ENCODE measurements around the gene BLOC1S5. TPM values are rescaled to one million over a fixed set of nuclear protein-coding genes. Genes with fewer than 3 reads are reported as not detected.

Gene BLOC1S5, protein sequence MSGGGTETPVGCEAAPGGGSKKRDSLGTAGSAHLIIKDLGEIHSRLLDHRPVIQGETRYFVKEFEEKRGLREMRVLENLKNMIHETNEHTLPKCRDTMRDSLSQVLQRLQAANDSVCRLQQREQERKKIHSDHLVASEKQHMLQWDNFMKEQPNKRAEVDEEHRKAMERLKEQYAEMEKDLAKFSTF
- total RNA-seq (2022; extraction: Qiagen RNA extraction) = 5.6 to 8.1 TPM (median 7.5 TPM) in 5 replicates

DNA sequence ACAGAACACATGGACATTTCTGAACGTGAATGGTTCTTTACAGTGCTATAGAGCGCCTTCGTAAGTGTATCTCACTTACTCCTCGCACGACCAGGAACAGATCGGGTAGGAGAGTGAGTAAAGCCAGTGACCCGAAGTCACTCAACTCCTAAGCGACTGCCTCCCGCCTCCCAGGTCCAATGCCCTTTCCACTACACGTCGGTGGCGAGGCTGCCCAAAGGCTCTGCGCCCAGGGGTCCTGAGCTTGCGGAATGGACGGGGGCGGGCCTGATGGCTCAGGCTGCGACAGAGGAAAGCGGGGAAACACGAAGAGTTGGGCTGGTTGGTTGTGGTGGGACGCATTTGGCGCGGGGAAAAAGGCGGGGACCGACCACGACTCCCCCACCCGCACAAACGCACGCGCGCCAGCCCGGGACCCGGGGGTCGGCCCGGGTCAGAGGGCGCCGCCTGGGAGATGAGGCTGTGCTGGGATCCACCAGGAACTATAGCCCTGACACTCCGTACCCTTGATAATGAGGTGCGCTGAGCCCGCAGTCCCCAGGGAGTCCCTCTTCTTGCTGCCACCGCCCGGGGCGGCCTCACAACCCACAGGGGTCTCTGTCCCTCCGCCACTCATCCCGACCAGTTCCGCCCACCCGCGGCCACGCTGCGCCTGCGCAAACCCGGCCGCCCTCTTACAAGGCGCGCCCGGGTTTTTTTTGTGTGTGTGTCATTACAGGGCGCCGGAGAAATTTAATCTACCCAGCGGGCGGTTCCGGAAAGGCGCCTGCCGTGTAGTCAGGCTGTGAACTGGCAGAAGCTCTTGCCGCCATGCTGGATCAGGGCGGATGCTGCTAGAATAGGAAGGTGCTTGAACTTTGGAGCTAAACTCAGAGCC, at the start of gene BLOC1S5:
BLOC1S5 (minus strand) TSS at position 629 of the 877 bp plus-strand sequence; CDS start at position 616, 13 bp downstream.

DNA sequence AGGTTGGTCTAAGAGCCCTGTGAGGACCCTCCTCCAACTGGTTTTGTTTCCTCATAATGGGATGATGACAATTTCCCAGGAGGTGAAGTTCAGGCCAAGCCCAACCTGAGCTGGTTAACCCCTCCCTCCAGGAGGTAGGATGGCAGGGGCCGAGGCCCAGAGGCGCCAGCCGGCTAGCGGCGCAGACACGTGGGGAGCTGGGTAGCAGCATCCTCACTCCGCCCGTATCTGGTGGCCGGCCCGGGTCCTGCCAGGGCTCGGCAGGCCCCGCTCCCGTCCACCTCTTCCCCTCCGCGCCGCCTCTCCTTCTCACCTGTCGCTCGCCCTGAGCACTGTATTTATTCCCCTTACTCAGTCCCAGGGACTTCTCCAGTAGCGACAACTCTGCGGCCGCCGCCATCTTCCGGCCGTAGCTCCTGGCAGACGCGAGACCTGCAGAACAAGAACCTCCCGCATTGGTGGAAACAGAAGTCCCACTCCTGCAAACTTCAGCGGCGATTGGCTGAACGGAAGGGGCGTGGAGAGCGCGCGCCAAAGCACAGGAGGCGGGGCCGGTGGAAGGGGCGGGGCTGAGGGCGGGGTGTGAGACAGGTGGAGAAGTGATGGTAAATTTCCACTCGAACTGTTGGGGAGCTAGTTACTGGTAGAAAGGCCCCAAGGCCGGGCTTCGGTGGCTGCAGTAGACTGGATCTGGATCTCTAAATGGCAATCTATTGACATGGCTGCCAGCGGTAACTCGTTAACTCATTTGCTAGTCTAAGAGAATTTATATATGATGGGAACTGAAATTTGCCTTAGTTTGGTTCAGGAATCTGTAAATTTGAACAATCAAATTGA, 38.2 kb upstream of the BLOC1S5 start, which contains the start of gene EEF1E1:
EEF1E1 (minus strand) TSS at position 427 of the 837 bp plus-strand sequence; CDS start at position 400, 27 bp downstream.

Other genes starting within 250 kb of the BLOC1S5 start
- 117 to 149 TPM (median 140 TPM) in 5 replicates for gene TXNDC5, start 153.6 kb downstream of the BLOC1S5 start, total RNA-seq (2022; extraction: Qiagen RNA extraction)
- gene EEF1E1, start 38.2 kb upstream of the BLOC1S5 start, total RNA-seq (2022; extraction: Qiagen RNA extraction) = 51.6 to 93.7 TPM (median 57.6 TPM) in 5 replicates

Data from A549 treated with Mapracorat at 1 μM for 4 hours (cell line).